GM21576 (cell line): ENCODE results near the gene PHLDB1.

Experiments
- ATAC-seq: cut with Tn5 transposase; IDR thresholded peaks from one replicate; pipeline ENCODE4 v1.9.1; 2021; ENCODE audit warnings: mild to moderate bottlenecking, moderate library complexity; ENCODE audit not compliant: unreplicated experiment

The PHLDB1 gene

DNA sequence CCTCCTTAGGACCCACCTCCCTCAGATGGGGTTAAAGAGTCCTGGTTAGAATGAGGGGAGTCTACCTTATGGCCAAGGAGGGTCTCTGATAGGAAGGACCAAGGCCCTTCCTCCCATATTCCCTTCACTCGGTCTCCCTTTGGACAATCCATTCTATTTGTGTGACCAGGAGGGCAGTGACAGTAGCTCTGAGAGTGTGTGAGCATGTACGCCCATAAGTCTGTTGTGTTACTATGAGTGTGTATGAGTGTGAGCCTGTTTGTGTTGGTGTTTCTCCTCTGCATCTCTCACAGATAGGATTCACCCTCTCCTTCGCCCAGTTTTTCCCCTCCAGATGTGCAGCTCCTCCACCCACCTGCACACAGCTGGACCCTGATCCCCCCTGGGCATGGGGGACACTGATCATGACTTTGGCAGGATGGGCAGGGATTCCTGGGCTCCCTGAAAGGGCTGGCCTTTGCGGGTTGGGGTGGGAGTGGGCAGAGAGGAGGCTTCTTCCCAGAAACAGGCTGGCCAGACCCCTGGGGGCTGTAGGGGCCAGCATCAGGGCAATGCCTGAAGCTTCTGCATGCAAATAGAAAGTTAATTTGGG is 14.5 kb downstream of the PHLDB1 start:
- ATAC-seq, result no peak

DNA sequence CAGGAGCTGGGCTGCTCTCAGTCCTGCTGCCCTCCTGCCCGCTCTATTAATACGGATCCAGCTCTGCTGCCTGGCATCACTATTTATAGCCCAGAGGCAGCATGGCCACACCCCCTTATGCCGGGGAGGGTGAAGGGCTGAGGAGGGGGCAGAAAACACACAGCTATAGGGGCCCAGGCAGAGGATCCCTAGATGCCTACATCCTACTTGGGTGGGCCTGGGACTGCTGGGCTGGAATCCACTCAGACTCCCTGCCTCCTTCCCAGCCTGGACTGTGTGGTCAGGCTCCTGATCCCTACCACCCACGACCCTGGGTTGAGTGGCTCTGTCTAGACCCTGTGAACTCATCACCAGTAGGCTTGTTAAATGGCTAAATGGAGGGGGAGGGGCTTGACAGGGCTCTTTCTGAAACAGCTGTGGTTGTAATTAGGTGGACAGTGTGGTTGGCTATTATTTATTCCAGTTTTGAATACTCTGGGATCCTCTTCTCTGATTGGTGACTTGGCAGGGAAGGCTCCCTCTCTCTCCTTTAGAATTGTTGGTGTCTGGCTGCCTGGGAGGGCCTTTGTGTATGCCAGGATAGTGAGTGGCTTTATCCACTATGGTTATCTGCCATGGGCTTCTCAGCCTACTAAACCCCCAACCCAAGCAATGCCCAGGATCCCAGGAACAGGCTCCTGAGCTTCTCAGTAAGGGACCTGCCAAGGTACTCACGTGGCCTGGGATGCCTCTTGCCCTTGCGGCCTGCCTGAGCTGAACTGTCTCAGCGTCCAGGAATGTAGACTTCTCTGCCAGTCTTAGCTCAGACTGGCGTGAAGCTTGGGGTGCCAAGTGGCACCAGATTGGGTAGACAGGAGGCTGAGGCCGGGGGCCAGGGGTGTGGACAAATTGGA is 15.2 kb downstream of the PHLDB1 start:
- no peak for ATAC-seq

DNA sequence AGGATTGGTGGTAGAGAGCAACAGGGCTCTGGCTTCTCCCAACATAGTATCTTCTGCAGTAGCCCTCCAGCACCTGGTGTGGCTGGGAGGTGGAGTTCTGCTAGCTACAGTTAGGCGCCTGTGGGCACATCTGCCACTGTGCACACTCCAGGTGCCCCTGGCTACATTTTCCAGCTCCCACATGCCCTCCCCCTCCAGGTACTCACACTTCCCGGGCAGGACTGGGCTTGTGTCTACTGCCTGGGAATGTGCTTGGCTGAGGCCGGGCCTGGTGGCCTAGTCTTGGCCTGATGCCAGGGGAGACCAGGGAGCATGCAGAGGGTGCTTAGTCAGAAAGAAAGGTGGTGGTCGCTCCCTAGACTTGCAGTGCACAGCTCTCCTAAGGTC is 15.8 kb downstream of the PHLDB1 start:
- ATAC-seq, result no peak

DNA sequence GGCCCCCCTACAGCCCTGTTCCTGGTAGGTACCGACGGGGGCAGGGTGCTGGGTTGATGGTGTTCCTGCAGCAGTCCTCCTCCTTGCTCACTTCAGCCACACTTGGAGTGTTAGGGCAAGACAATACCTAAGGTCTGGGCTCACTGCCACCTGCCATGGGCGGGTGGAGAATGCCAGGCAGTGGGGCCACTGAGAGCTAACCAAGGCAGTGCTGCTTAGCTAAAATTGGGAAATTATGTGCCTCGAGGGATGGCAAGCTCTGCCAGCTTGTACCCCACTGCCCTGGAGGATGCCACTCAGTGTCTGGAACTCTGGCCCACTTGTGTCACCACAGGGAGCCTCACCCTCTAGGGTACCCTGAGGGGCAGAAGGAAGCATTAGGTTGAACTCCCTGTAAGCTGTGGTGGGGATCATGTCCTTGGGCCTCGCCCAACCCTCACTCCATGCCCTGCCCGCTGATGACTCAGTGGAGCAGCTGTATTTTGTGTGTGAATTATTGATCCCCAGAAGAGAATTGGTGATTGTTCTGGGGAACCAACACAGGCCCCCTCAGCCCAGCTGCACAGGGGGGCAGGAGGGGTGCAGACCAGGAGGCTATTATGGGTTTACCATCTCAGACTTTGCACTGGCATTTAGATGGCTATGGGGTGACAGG is 17.7 kb downstream of the PHLDB1 start:
- no peak for ATAC-seq

DNA sequence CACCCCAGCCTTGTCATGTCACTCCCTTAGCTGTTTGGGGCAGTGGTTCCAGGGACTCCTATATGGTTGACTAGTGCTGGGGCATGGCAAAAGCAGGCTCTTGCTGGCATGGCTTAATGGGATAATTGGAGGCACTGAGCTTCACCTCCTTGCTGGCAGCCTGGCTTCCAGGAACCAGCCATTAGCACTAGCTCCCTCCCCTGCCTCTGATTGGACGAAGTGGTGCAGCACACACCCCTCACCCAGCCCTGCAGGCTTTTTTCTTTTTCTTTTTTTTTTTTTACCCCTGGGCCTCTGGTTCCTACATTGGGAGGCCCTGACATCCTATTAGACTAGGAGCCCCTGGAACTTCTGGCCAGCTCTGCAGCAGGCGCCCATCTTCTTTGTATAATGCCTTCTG is 18.6 kb downstream of the PHLDB1 start:
- ATAC-seq, result no peak

DNA sequence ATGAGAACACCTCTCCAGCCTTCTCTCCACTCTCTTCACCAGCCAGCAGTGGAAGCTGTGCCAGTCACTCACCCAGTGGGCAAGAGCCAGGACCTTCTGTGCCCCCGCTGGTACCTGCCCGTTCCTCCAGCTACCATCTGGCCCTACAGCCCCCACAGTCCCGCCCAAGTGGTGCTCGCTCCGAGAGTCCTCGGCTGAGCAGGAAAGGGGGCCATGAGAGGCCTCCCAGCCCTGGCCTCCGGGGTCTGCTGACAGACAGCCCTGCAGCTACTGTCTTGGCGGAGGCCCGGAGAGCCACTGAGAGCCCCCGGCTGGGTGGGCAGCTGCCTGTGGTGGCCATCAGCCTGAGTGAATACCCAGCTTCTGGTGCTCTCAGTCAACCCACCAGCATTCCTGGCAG is 20.2 kb downstream of the PHLDB1 start:
- no peak for ATAC-seq

DNA sequence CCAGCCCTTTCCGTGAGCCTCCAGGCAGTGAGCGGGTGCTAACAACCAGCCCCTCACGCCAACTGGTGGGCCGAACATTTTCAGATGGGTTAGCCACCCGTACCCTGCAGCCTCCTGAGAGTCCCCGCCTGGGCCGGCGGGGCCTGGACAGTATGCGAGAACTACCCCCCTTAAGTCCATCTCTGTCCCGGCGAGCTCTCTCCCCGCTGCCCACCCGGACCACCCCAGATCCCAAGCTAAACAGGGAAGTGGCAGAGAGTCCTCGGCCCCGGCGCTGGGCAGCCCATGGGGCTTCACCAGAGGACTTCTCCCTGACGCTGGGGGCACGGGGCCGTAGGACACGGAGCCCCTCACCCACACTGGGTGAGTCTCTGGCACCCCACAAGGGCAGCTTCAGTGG is 20.6 kb downstream of the PHLDB1 start:
- no peak for ATAC-seq

DNA sequence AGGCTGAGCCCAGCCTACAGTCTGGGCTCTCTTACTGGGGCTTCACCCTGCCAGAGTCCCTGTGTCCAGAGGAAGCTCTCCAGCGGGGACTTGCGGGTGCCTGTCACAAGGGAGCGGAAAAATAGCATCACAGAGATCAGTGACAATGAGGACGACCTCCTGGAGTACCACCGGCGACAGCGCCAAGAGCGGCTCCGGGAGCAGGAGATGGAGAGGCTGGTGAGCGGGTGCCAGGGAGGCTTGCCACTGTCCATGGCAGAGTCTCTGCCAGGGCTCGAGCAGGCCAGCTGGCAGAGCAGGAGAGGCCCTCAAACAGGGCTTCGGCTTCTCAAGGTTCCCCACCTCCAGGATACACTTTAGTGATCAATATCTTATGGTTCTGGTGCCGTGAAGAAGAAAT is 21.0 kb downstream of the PHLDB1 start:
- ATAC-seq, result no peak

DNA sequence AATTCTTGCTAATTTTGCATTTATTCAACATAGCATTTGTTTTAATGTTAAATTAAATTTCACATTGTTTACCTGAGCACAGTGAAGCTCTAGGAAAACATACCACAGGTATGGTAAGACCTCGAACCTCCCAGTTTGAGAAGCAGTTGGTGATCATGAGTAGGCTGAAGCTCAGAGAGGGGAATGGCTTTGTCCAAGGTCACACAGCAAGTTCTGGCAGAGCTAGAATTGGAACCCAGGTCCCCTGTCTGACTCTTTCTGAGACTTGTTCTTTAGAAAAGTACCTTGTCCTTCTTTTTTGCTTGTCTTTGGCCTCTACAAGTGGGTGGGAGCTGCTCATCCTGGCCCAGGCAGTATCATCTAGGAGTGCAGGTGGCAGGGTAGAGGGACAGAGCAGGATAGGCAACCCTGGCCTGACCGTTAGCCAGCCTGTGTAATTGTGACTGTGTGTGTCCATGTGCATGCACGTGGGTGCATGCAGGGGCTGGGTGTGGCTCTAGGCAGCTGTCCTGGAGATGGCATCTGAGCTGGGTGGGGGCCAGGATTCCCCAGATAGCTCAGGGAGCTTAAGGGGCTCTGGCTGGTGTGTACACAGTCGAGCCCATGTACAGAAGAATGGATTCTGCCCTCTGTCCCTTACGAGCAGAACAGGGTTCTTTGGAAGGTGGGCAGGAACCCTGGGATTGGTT is 21.6 kb downstream of the PHLDB1 start:
- no peak for ATAC-seq

DNA sequence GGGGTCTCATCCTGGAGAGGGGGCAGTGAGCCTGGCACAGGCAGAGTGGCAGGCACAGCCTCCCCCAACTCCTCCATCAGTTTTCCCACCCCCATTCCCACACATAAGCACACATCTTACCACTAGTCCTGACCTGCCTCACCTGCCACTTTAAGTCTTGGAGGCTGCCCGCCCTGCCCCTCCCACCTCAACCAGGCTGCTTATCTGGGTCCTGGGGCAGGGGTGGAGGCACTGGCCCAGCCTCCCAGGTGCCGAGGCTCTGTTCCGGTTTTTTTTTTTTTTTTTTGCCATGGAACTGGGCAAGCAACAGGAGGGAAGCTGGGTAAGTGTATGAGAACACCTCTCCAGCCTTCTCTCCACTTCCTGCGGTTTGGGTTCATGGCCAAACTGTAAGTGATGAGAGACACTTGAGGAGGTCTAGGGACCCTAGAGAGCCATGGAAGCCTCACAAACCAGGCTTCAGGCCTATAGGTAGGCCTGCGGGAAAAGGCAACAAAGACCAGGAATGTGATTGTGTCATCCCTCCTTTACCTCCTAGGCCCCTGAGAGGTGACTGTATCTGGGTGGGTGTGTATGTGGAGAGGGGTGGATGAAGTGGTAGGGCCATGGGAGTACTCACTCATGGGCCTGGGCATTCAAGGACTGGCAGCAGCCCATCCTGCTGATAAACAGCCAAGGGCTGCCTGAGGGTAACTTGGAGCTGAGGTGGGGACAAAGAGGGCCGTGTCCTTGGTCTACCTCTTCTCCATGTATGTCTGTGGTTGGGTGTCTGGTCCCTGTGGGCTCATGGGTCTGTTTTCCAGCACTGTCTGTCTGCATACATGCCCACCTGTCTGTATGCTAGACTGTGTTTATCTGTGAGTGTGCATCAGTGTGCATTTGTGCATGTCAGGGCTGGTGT is 22.6 kb downstream of the PHLDB1 start:
- ATAC-seq, result no peak

DNA sequence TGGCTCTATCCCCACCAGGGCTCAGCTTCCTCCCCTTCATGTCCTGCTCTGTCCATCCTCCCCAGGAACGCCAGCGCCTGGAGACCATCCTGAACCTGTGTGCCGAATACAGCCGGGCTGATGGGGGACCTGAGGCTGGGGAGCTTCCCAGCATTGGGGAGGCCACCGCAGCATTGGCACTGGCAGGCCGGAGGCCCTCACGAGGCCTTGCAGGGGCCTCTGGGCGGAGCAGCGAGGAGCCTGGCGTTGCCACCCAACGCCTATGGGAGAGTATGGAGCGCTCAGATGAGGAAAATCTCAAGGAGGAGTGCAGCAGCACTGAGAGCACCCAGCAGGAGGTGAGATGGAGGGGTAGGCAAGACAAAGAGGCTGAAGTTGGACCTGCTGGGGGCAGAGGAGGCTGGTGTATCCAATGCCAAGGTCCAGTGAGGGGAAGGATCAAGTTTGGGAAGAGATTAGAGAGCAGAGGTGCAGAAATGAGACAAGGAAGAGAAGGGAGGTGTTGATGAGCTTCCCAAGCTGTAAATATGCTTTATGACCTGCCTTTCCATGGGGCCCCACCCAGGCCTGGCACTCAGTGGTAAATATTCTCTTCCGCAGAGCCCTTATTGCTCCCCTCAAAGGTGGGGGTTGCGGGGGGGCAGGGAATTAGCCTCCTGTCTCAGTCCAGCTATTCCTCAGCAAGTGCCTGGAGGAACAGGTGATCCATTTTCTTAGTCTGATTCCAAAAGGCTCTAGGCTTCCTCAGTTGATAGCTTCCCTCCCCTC is 23.9 kb downstream of the PHLDB1 start:
- ATAC-seq, result no peak

DNA sequence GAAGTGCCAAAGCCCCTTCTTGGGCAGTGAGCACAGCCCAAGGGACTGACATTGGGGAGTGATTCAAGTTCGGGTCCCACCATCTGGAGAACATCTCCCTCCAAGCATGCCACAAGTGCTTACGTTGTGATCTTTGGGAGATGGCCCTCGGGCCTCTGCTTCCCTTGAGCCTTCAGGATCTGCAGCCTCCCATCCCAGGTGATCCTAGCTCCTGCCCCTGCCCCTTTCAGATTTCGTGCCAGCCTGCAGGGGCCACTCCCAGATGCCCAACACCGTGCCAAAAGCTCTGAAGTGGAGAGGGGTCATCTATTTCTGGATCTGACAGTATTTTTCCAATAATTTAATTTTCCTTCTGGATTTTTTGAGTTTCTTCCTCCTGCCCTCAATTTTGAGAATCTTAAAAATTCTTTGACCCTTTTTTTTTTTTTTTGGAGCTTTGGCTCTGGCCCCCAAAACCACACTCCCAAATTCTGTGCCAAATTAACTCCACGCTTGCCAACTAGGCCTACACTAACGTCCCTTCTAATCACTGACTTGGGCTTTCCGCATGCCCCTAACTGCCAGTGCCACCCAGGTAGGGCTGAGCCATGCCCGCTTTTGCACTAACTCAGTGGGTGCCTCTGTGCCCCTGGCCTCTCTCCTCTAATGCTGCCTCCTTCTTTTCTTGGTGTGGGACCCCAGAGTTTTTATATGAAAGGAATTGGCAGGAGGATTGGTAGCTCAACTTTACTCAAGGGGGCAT is 25.3 kb downstream of the PHLDB1 start:
- ATAC-seq, result no peak

DNA sequence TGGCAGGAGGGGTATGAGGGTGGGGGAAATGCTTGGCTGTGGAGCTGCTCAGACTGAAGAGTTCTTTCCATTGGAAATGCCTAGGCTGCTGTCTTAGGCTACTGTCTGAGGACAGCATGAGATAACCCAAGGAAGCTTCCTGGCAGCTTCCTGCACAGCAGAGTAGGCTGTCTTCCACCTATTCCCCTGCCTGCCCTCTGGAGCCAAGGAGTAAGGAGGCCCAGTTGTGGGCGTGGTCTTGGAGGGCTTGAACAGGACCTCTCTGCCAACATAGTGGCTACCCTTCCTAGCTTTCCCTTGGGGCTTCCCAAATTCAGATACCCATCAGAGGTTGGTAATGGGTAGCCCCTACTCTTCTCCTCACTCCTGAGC is 25.9 kb downstream of the PHLDB1 start:
- no peak for ATAC-seq

DNA sequence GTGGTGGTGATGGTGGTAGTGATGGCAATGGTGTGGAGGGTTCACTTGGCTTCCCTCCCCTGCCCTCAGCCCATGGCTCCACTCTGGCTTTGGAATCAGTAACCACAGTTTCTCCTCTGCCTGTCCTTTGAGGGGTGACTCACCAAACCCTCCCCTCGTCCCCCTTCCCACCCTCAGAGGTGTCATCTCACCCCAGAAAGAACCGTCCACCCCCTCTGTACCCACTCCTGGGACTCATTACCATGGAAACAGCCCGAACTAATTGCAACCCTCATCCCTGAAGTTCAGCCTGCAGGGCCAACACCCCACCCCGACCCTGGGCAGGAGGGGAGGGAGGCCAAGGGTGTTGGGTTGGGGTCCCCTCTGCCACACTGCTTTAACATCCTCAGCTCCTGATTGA is 26.6 kb downstream of the PHLDB1 start:
- ATAC-seq, result no peak

DNA sequence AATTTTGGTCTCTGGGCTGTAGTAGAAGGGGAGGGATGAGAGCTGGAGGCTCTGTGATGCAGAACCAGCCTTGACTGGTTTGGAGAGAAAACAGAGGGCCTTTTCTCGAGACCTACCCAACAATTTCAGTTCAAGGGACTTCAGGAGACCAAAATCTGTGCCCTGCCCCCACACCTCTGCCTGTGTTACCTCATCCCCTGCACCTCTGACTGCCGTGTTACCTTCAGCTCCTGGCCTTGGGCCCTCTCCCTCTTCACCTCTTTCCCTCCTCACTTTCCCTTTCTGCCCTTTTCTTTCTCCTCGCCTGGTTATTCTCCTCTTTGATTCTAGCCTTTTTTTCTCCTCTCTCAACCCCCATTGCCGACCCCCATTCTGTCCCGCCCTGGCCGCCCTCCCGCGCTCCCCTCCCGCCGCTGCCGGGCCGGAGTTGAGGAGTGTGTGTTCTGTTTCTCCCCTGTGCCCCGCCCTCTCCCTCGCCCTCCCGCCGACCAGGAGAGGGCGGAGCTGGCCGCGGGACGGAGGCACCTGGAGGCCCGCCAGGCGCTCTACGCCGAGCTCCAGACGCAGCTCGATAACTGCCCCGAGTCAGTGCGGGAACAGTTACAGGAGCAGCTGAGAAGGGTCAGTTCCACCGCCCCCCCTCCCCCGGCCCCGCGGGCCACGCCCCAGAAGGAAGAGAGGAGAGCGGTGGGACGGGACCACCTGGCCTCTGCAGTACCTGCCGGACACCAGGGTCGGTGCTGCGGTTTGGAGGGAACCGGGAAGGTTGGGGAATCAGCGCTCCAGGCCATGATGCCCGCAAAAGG is 27.2 kb downstream of the PHLDB1 start:
- no peak for ATAC-seq

DNA sequence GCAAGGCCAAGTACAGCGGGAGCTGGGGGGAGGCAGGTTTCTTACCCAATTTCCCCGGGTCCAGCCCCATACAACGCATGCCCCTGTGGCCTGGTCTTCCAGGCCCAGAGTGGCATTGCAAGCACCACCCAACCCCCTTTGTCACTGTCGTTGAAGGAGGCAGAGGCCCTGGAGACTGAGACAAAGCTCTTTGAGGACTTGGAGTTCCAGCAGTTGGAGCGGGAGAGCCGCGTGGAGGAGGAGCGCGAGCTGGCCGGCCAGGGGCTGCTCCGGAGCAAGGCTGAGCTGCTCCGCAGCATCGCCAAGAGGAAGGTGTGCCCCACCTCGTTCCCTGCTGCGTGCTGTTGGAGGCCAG is 27.8 kb downstream of the PHLDB1 start:
- ATAC-seq, result no peak

DNA sequence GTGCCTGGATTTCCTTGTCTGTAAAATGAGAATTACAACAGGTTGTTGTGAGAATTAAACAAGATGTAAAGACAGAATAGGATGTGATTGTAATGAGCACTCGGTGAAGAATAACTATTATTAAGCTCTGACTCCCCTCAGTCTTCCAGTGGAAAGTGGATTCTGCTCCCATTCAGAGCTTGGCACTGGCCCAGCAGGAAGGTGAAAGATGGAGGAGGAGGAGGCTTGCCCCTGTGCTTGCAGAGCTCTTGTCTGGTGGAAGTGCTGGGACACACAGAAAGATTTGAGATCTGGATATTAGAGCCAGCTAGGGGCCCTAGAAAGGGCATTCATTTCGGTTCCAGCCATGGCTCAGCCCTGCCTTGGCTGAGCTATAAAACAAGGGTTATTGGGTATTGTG is 28.2 kb downstream of the PHLDB1 start:
- ATAC-seq, result no peak

DNA sequence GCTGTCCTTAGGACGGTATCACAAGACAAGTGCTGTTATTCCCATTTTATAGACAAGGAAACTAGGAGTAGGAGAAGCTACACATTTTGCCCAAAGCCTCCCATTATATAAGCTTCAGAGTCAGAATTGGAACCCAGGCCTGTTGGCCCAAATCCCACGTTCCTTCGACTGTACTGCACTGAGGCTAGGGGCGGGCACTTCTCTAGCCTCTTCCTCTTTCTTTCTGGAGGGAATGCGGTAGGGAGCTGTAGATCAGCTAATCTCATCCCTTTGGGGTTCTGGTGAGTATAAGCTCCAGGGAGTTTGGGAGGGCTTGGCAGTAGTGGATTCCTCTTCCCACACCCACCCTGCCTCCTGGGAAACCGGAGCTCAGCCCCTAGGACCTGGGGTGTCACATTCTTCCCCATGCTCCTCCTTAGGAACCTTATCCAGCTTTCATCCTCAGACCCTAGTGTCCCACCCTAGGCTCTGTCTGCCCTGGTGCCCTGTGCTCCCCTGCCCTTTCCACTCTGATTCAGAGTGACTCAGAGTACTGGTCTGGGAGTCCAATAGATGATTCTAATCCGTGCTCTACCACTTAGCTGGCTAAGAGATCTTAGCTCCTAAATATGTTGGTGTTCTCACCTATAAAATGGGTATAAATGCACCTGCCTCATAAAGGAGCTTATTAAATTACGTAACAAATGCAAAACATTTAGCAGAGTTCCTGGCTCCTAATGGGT is 29.3 kb downstream of the PHLDB1 start:
- ATAC-seq, result no peak
